RWPE2 (cell line): ENCODE results near the gene ZNF324.

ENCODE experiments used
- ATAC-seq: fragments of 200-7000 bp; cut with Tn5 transposase; 3 replicates; pipeline ENCODE4 v1.9.1; 2021; ENCODE audit warnings: low read depth
- DNase-seq: peaks from one replicate; pipeline ENCODE4 v3.0.0-alpha.2; 2020; ENCODE audit warnings: low spot score
- H3K27ac ChIP-seq: fragments of 450-650 bp; 2 replicates; pipeline ENCODE4 v1.5.1; 2017; ENCODE audit warnings: mild to moderate bottlenecking; ENCODE audit not compliant: poor library complexity, severe bottlenecking
- H3K27me3 ChIP-seq: fragments of 250-450 bp; sonication (Bioruptor Pico); 2 replicates; pipeline ENCODE4 v1.5.1; 2021; ENCODE audit warnings: mild to moderate bottlenecking, moderate library complexity; ENCODE audit not compliant: insufficient read depth, poor library complexity, severe bottlenecking
- H3K36me3 ChIP-seq: fragments of 250-450 bp; sonication (Bioruptor Pico); 2 replicates; pipeline ENCODE4 v1.5.1; 2020; ENCODE audit warnings: low read depth, mild to moderate bottlenecking, moderate library complexity
- H3K4me1 ChIP-seq: fragments of 250-450 bp; sonication (Bioruptor Pico); 2 replicates; pipeline ENCODE4 v1.5.1; 2021; ENCODE audit warnings: mild to moderate bottlenecking, moderate library complexity; ENCODE audit not compliant: insufficient read depth, poor library complexity, severe bottlenecking
- H3K4me3 ChIP-seq: fragments of 250-450 bp; sonication (Bioruptor Pico); 2 replicates; pipeline ENCODE4 v1.5.1; 2021; ENCODE audit warnings: mild to moderate bottlenecking, moderate library complexity; ENCODE audit not compliant: severe bottlenecking
- H3K9me3 ChIP-seq: fragments of 250-450 bp; sonication (Bioruptor Pico); 2 replicates; pipeline ENCODE4 v1.5.1; 2021; ENCODE audit warnings: mild to moderate bottlenecking, moderate library complexity; ENCODE audit not compliant: severe bottlenecking
- TF ChIP-seq, protein P1 (sequence below): fragments of 450-650 bp; IDR thresholded peaks from one replicate; pipeline ENCODE4 v1.5.1; 2017; ENCODE audit warnings: mild to moderate bottlenecking, moderate library complexity; ENCODE audit not compliant: poor library complexity, severe bottlenecking

Gene ZNF324

DNA sequence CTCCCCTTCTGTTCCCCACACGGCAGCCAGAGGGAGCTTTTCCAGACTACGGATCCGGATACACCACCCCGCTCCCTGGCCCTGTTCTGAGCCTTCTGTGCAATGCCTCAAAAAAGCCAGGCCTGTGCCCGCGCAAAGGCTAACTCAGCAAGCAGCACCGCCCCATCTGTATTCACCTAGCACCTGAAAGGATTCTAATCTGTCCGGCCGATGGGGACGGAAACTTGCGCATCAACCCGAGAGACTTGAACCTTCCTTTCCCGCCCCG is 52.1 kb downstream of the ZNF324 start:
- TF ChIP-seq, protein P1, sequence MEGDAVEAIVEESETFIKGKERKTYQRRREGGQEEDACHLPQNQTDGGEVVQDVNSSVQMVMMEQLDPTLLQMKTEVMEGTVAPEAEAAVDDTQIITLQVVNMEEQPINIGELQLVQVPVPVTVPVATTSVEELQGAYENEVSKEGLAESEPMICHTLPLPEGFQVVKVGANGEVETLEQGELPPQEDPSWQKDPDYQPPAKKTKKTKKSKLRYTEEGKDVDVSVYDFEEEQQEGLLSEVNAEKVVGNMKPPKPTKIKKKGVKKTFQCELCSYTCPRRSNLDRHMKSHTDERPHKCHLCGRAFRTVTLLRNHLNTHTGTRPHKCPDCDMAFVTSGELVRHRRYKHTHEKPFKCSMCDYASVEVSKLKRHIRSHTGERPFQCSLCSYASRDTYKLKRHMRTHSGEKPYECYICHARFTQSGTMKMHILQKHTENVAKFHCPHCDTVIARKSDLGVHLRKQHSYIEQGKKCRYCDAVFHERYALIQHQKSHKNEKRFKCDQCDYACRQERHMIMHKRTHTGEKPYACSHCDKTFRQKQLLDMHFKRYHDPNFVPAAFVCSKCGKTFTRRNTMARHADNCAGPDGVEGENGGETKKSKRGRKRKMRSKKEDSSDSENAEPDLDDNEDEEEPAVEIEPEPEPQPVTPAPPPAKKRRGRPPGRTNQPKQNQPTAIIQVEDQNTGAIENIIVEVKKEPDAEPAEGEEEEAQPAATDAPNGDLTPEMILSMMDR: peak; percentile 69
- Histone ChIP-seq H3K9me3 (no peaks in the 10 kb centered on the region), H3K36me3 (peaks cover 6% of the 10 kb centered on the region), H3K27ac (peak overlapping the region; percentile 92), H3K4me3 (peak overlapping the region; percentile 54), H3K4me1 (peaks cover 3% of the 10 kb centered on the region), H3K27me3 (no peaks in the 10 kb centered on the region)
- peak; percentile 41 for ATAC-seq
- DNase-seq: no peak

GRCh38 chr19:58519355-58520256 is 52.7 kb downstream of the ZNF324 start, which contains the start of gene ZBTB45:
Gene ZBTB45, minus strand, starts transcription at chr19:58519810. Its CDS starts 2,137 bp downstream, at chr19:58517673.
- TF ChIP-seq, protein P1: peak; percentile 88
- Histone ChIP-seq H3K36me3 (peaks cover 6% of the 10 kb centered on the region), H3K9me3 (no peaks in the 10 kb centered on the region), H3K4me3 (peak within 1 kb of the TSS; percentile 54), H3K4me1 (peaks cover 3% of the 10 kb centered on the region), H3K27ac (peak within 1 kb of the TSS; percentile 92), H3K27me3 (no peaks in the 10 kb centered on the region)
- peak; percentile 92 for DNase-seq
- peak; percentile 83 for ATAC-seq

GRCh38 chr19:58520257-58520599 is 53.3 kb downstream of the ZNF324 start:
- H3K27me3 ChIP-seq: no peaks in the 10 kb centered on the region
- H3K36me3 ChIP-seq: peaks cover 6% of the 10 kb centered on the region
- no peak for DNase-seq
- peaks cover 3% of the 10 kb centered on the region for H3K4me1 ChIP-seq
- no peak for ATAC-seq
- no peaks in the 10 kb centered on the region for H3K9me3 ChIP-seq
- peak overlapping the region; percentile 54 for H3K4me3 ChIP-seq
- TF ChIP-seq, protein P1: no peak
- H3K27ac ChIP-seq: peak overlapping the region; percentile 92

GRCh38 chr19:58521651-58522050 is 54.8 kb downstream of the ZNF324 start:
- H3K4me3 ChIP-seq: no peak overlapping the region
- peaks cover 3% of the 10 kb centered on the region for H3K4me1 ChIP-seq
- H3K27ac ChIP-seq: peak overlapping the region; percentile 92
- H3K27me3 ChIP-seq: no peaks in the 10 kb centered on the region
- no peak for ATAC-seq
- H3K36me3 ChIP-seq: no peaks in the 10 kb centered on the region; the same call in 1 of the 2 replicates
- TF ChIP-seq, protein P1: no peak
- H3K9me3 ChIP-seq: no peaks in the 10 kb centered on the region
- DNase-seq: no peak

- H3K36me3 ChIP-seq: no peaks in the 10 kb centered on the region
- TF ChIP-seq, protein P1: no peak
- H3K9me3 ChIP-seq: no peaks in the 10 kb centered on the region
- H3K4me1 ChIP-seq: peaks cover 3% of the 10 kb centered on the region
- no peaks in the 10 kb centered on the region for H3K27me3 ChIP-seq
- no peak overlapping the region for H3K27ac ChIP-seq
- no peak overlapping the region for H3K4me3 ChIP-seq
- no peak for DNase-seq
- ATAC-seq: no peak
Observed at GRCh38 chr19:58522709-58523108, 55.8 kb downstream of the ZNF324 start.
